NCI-H1436 (cell line): ENCODE data around the gene CBLIF.
"Not testable (repeated sequence)": the region's sequence is repeated elsewhere in the genome, so short reads cannot be mapped to it uniquely, and the experiment has no call there.

Experiments
- DNase-seq: peaks from one replicate; lab custom pipeline; 2025; lab: John Stamatoyannopoulos, UW

Gene CBLIF

DNA sequence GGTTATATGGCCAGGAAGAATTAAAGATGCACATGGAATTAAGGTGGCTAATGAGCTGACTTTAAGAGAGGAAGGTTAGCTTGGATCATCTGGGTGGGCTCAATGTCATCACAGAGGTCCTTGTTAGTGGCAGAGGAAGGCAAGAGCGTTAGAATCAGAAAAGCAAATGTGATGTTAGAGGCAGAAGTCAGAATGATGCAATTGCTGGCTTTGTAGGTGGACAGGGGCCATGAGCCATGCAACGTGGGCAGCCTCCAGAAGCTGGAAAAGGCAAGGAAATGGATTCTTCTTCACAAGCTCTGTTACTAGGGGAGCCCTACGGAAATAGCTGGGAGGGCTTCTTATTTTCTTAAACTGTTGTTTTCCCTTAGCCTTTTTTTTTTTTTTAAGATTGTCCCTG, 2.3 kb upstream of the CBLIF start:
- no peak for DNase-seq

DNA sequence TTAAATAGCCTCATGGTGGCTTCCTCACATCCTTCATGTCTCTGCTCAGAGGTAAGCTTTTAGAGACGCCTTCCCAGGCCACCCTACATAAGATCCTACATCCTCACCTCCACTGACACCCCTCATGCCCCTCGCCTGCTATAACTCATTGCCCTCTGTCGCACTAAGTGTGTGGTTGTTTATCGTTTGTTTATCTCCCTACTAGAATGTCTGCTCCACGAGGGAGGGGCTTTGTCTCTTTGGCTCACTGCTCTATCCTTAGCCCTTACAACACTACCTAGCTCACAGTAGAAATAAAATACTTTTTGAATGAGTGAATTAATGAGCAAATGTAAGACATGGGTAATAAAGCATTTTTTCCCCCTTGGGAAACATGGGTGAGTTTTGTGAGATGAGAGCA, 1.3 kb upstream of the CBLIF start:
- no peak for DNase-seq

DNA sequence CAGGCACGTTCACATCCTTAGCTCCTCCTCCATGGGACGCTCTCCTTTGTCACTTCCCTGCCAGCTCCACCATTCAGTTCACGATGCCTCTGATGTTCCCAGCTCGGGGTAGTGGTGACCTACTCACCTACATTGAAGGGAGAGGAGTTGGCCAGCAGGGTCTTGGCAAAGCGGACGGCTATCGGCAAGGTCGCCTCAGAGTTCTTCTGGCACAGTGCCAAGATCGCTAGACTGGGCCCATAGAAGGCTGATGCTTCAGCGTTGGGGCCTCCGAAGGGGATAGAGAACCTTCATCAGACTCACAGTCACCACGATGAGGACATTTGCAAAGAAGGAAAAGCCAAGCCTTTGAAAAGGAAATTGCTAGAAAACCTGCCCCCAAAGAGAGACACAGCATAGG, 3.0 kb downstream of the CBLIF start:
- DNase-seq: no peak

DNA sequence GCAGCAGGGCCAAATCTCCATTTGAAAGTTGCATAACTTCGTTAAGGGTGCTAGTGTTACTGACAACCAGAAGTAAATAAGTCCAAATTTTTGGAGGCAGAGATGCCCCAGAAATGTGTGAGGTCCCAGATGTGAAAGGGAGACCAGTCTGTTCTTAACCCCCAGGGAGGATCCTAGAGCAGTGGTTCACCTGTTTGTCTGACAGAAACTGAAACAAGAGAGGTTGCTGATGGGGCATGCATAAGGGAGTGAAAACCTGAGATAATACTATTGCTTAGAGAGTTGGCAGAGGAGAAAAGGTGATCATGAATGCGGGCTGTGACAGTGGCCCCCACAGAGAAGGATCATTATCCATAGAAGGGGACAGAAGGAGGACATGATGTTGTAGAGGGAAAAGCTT, 3.8 kb downstream of the CBLIF start:
- no peak for DNase-seq

GRCh38 chr11:59839615-59840014, 5.7 kb downstream of the CBLIF start:
- DNase-seq: no peak

DNA sequence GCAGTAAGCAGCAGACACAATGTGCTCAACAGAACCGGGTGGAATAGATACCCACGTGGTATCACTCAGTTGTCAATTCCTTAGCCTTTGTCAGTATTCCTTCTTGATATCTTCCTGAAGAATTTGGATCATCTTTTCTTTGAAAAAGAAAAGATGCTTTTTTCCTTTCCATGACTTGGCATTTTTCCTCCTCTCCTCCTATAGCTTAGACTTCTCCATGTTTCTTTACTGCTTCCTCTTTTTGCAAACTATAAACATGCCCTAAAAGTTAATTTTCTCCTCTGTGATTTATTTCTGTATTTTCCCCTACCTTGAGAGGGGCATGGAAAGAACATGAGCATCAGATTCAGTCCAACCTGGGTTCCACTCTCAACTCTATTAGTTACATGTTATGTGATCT, 11.7 kb downstream of the CBLIF start:
- DNase-seq: no peak

- no peak for DNase-seq
Measured at GRCh38 chr11:59829358-59829757, 15.9 kb downstream of the CBLIF start.

DNA sequence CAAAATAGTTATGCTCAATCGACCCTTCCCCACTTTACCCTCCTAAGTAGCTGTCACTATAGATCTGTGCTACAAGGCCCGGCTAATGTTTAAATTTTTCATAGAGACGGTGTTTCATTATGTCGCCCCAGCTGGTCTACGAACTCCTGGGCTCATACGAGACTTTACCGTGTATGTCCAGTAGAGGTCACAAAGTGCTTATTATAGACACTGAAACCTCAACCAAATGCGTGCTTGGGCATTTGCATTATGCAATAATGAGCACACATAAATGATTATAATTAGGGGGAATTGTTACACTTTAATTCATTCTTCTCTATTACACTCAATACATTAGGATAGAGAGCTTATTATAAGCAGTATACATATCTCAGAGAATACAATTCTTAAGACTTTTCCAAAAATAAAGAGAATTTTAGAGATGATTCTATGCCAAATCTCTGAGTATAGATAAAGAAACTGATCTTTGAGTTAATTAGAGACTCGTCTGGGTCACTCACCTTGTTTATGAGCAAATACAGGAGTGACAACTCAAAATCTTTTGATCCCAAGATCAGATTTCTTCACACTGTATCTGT, 22.2 kb downstream of the CBLIF start:
- peak; percentile 6 for DNase-seq

- no peak for DNase-seq
Measured at GRCh38 chr11:59818572-59818971, 26.7 kb downstream of the CBLIF start.

DNA sequence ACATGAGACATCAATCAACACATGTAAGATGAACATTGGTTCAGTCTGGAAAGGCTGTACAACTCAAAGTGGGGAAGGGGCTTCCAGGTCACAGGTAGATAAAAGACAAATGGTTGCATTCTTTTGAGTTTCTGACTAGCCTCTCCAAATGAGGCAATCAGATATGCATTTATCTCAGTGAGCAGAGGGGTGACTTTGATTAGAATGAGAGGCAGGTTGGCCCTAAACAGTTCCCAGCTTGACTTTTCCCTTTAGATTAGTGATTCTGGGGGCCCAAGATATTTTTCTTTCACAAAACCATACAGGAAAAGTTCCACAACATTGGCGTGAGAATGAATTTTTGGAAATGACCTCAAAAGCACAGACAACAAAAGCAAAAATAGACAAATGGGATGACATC, 28.9 kb downstream of the CBLIF start:
- not testable (repeated sequence) for DNase-seq

DNA sequence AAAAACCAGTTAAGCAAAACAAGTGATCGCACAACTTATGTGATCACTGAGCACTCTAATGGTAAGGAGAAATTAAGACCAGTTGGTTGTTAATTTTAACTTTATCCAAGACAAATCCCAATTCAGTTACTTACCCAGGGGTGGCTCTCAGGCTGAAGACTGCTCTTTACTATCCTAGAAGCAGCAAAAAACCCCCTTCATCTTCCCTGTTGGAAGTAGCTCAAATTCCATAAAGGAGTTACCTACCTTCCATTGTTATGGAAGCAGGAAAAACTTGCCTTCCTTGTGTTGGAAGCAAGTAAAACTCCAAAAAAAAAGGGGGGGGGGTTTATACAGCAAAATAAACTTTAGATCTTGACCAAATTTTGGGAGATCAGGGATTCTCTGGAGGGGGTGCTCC, 29.5 kb downstream of the CBLIF start:
- no peak for DNase-seq

GRCh38 chr11:59814021-59814420, 31.3 kb downstream of the CBLIF start:
- DNase-seq: no peak

DNA sequence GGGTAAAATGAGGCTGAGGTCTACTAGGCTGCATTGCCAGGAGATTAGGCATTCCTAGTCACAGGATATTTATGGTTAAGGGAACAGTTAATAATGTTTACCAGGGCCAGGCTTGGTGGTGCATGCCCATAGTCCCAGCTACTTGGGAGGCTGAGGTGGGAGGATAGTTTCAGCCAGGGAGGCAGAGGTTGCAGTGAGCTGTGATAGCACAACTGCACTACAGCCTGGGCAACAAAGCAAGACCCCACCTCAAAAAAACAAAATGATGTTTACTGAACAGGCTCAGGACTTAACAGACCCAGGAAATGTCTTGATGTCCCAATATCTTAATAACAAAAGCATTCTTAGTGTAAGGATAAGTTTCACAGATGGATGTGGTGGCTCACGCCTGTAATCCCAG, 31.9 kb downstream of the CBLIF start:
- no peak for DNase-seq

- DNase-seq: no peak
Measured at GRCh38 chr11:59812220-59812619, 33.1 kb downstream of the CBLIF start.

DNA sequence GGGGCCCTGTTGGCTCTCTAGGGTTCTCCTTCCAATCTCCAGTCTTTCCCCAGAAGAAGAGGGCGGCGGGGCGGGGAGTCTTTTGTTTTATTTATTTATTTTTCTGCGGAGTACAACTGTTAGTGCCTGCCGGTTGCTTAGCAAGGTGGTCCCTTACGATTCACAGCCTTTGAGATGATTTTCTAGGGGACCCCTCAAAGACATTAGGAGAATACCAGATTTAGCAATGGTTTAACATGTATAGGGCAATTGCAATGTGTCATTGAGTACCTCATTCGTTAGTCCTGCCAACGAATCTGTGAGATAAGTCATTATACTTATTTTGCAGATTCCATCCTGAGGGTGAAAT, 34.4 kb downstream of the CBLIF start:
- DNase-seq: no peak

- peak; percentile 88 for DNase-seq
Measured at GRCh38 chr11:59810189-59810910, 34.9 kb downstream of the CBLIF start, which contains the start of gene MRPL16. TSS of gene MRPL16 (minus strand) at chr11:59810778. CDS start at chr11:59810658, 120 bp downstream.

- no peak for DNase-seq
Measured at GRCh38 chr11:59807047-59807610, 38.2 kb downstream of the CBLIF start.

- no peak for DNase-seq
Measured at GRCh38 chr11:59804061-59804460, 41.2 kb downstream of the CBLIF start.

GRCh38 chr11:59802639-59803176, 42.6 kb downstream of the CBLIF start:
- peak; percentile 19 for DNase-seq

DNA sequence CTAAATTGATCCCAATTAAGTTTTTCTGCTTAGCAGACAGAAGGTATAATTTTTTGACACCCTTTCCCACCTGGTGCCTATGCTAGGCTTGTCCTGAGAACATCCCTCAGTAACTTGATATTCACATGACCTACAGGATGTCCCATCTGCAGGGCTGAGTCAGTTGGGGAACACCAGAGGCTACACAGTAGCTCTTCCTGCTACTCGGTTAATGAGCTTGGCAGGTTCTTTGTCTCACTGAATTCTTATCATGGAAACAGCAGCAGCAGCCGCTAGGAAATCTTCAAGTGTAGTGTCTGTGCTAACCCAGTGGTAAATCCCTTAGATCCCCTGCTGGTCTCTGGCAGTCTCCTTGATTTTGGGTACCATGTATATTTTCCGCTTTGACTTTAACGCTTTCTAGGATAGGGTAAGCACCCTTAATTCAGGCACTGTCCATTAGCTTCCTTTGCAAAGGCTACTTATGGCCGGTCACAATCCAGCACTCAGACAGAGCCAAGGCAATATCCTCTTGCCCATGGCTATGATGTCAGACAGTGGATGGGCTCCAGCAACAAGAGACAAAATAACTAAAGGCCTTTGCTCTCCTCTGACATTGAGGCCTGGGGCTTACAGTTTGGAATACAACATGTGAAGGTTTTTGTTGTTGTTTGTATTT, 43.2 kb downstream of the CBLIF start:
- no peak for DNase-seq

DNA sequence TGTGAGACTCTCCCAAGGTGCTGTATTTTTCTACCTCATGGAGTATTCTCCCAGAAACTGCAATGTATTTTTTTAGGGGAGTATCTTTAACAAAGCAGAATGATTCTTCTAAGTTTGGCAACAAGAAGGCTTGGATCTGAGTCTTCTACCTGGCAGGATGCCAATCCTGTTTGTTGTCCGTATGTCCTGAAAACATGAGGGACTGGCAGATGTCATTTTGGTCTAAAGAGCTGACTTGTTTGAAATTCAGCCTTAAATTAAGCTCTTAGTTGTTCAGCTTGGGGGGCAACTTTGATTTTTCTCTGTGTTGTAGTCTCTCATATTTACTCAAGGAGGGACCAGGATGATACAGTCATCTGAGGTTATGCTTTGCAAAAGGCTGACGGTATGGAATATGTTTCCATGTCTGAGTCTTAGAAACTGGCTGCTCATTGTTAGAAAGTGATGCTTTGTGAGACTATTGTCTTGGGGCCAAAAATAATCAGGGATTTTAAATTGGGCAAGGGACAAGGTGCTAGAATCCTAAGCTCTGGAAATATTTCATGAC, 44.1 kb downstream of the CBLIF start:
- DNase-seq: no peak

DNA sequence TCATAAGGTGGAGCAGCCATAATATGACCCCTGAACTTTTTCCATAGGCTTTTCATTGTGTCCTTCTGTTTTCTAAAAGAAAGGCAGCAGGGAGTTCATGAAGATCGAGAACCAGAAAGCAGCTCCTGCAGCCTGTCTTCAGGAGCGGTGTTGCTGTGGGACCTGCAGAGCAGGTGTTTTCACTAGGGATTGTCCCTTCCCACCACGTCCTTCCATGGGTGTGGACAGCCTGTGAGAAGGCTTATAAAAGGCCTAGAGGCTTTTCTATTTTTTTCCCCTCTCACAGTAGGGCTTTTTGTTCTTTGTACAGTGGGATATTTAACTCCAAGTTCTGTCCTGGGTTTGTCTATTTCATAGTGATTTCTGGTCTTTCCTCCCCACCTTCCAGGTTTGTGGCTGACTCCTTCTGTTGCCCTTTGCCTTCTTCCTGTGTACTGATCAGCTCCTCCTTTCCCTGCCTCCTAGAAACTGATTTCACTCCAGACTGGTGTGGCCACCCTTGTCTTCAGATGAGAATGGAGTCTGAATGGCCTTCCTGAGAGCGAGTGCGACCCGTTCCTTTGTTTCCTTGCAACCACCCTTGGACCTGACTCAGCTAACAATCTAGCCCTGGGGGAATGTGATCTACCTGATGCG, 44.8 kb downstream of the CBLIF start:
- DNase-seq: no peak
